NCI-H128 (cell line): ENCODE measurements around the gene RADIL.

Experiments
- DNase-seq: peaks from one replicate; lab custom pipeline; 2025; ENCODE audit not compliant: unreplicated experiment; lab: John Stamatoyannopoulos, UW

The RADIL gene

GRCh38 chr7:4759211-4759610, 124.3 kb downstream of the RADIL start:
- DNase-seq: no peak

- no peak for DNase-seq
Observed at GRCh38 chr7:4758791-4759190, 124.7 kb downstream of the RADIL start.

- DNase-seq: no peak
Observed at GRCh38 chr7:4758111-4758510, 125.4 kb downstream of the RADIL start.

DNA sequence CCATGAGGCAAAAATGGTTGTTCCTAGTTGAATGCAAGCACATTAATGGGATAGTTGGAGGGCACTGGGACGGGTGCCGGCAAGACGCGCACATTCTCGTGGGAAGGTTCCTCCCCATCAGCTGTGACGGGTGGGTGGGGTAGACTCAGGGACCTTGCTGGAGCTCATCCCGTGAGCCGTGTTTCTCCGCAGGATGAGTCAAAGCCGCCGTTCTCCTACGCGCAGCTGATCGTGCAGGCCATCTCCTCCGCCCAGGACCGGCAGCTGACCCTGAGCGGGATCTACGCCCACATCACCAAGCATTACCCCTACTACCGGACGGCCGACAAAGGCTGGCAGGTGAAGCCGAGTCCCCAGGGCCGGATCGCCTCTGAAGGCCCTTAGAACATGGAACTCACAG, 128.5 kb downstream of the RADIL start:
- DNase-seq: no peak

DNA sequence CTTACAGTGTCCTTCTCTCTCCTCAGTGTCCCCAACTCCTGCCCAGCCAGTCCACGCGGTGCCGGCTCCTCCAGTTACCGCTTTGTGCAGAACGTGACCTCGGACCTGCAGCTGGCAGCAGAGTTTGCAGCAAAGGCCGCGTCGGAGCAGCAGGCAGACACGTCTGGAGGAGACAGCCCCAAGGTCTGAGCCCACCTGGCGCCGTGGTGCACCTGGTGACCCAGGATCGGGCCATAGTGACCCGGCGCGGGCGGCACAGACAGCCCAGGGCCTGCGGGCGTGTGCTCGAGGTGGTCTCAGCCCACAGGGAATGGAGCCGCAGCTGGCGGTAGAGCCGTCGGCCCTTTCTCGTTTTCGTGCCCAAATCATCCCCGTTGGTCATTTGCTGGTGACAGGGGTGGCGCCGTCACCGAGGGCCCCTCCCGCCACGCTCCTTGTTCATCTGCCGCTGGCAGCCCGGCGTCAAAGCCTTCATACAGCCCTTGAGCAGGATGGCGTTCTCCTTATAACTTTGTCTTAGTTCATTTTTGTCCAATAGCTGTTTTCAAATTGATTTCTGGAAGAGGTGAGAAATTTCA, 129.0 kb downstream of the RADIL start:
- DNase-seq: no peak

- peak; percentile 38 for DNase-seq
Observed at GRCh38 chr7:4753598-4754432, 129.7 kb downstream of the RADIL start.

DNA sequence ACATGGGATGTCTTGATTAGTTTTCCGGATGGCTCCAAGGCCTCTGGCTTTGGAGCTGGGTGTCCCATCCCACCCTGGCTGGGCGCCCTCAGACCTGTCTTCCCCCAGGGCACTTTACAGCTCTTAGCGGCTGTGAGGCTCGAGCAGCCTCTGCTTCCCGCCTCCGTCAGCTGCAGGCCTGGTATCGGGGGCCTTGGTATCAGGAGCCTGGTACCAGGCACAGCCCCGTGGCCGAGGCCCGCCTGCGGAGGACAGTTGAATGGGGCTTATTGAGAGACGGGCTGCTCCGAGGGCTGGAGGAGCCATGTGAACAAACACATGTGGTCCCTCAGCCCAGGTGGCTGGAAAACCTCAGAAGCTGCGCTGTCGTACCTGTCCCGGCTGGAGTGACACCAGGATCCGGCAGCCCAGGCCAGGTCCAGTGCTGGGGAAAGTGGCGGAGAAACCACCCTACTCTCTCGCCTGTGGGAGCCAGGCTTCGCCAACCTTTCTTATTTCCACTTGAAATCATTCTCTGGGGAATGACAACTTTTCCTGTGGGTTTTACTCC, 132.0 kb downstream of the RADIL start:
- DNase-seq: no peak

- no peak for DNase-seq
Observed at GRCh38 chr7:4749798-4750197, 133.7 kb downstream of the RADIL start.

- DNase-seq: no peak
Observed at GRCh38 chr7:4749363-4749762, 134.2 kb downstream of the RADIL start.
